Neuron (in vitro differentiated cells): ENCODE data around the gene CNKSR2.
"Not testable (repeated sequence)": the region's sequence is repeated elsewhere in the genome, so short reads cannot be mapped to it uniquely, and the experiment has no call there.

Source experiments
- H2AFZ ChIP-seq: one replicate; pipeline ENCODE4 v1.6.1; 2013; ENCODE audit warnings: low read depth, mild to moderate bottlenecking, inconsistent platforms, low read length, moderate library complexity
- H3K27me3 ChIP-seq: one replicate; pipeline ENCODE4 v1.6.1; 2013; ENCODE audit warnings: low read length; ENCODE audit not compliant: insufficient read depth
- H3K36me3 ChIP-seq: one replicate; pipeline ENCODE4 v1.6.1; 2013; ENCODE audit warnings: low read length; ENCODE audit not compliant: insufficient read depth
- H3K4me1 ChIP-seq: one replicate; pipeline ENCODE4 v1.6.1; 2013; ENCODE audit warnings: low read length; ENCODE audit not compliant: insufficient read depth
- H3K4me3 ChIP-seq: 2 replicates; pipeline ENCODE4 v1.5.1; 2013; ENCODE audit warnings: mild to moderate bottlenecking, low read length, moderate library complexity
- H3K9me3 ChIP-seq: one replicate; pipeline ENCODE4 v1.6.1; 2013; ENCODE audit warnings: low read length

Gene CNKSR2

GRCh38 chrX:21479695-21480270 is 105.6 kb downstream of the CNKSR2 start:
- no peaks in the 10 kb centered on the region for H3K36me3 ChIP-seq
- H3K9me3 ChIP-seq = no peaks in the 10 kb centered on the region
- H3K4me3 ChIP-seq = no peak overlapping the region
- H2AFZ ChIP-seq = no peak overlapping the region
- peaks cover 3% of the 10 kb centered on the region for H3K27me3 ChIP-seq
- H3K4me1 ChIP-seq = no peaks in the 10 kb centered on the region

GRCh38 chrX:21481761-21482160 is 107.5 kb downstream of the CNKSR2 start:
- no peak overlapping the region for H3K4me3 ChIP-seq
- H2AFZ ChIP-seq = no peak overlapping the region
- H3K27me3 ChIP-seq = no peaks in the 10 kb centered on the region
- H3K9me3 ChIP-seq = no peaks in the 10 kb centered on the region
- no peaks in the 10 kb centered on the region for H3K4me1 ChIP-seq
- no peaks in the 10 kb centered on the region for H3K36me3 ChIP-seq

- not testable (repeated sequence) for H3K36me3 ChIP-seq, H3K4me3 ChIP-seq, H2AFZ ChIP-seq, H3K4me1 ChIP-seq, H3K9me3 ChIP-seq, H3K27me3 ChIP-seq
These were observed 109.8 kb downstream of the CNKSR2 start for GRCh38 chrX:21484051-21484450.

GRCh38 chrX:21487832-21488231 is 113.6 kb downstream of the CNKSR2 start:
- no peaks in the 10 kb centered on the region for H3K27me3 ChIP-seq
- no peak overlapping the region for H2AFZ ChIP-seq
- H3K4me3 ChIP-seq = no peak overlapping the region
- H3K4me1 ChIP-seq = no peaks in the 10 kb centered on the region
- H3K9me3 ChIP-seq = no peaks in the 10 kb centered on the region
- H3K36me3 ChIP-seq = no peaks in the 10 kb centered on the region

GRCh38 chrX:21490341-21490740 is 116.1 kb downstream of the CNKSR2 start:
- Histone ChIP-seq H3K36me3 (no peaks in the 10 kb centered on the region), H3K4me1 (peaks cover 5% of the 10 kb centered on the region), H3K4me3 (no peak overlapping the region), H2AFZ (no peak overlapping the region), H3K9me3 (no peaks in the 10 kb centered on the region), H3K27me3 (no peaks in the 10 kb centered on the region)

GRCh38 chrX:21493226-21493830 is 119.1 kb downstream of the CNKSR2 start:
- H3K9me3 ChIP-seq = no peaks in the 10 kb centered on the region
- H2AFZ ChIP-seq = no peak overlapping the region
- H3K27me3 ChIP-seq = no peaks in the 10 kb centered on the region
- H3K36me3 ChIP-seq = peaks cover 3% of the 10 kb centered on the region
- H3K4me3 ChIP-seq = no peak overlapping the region
- peaks cover 5% of the 10 kb centered on the region for H3K4me1 ChIP-seq

- Histone ChIP-seq H3K36me3 (peaks cover 5% of the 10 kb centered on the region), H3K4me1 (no peaks in the 10 kb centered on the region), H3K27me3 (peaks cover under 1% of the 10 kb centered on the region), H3K9me3 (no peaks in the 10 kb centered on the region), H3K4me3 (no peak overlapping the region), H2AFZ (no peak overlapping the region)
These were observed 129.4 kb downstream of the CNKSR2 start for GRCh38 chrX:21503593-21503992.

- Histone ChIP-seq H2AFZ (no peak overlapping the region), H3K27me3 (peaks cover 4% of the 10 kb centered on the region), H3K4me1 (no peaks in the 10 kb centered on the region), H3K36me3 (peaks cover 8% of the 10 kb centered on the region), H3K9me3 (no peaks in the 10 kb centered on the region), H3K4me3 (no peak overlapping the region)
These were observed 135.7 kb downstream of the CNKSR2 start for GRCh38 chrX:21509912-21510311.

- no peaks in the 10 kb centered on the region for H3K4me1 ChIP-seq
- no peak overlapping the region for H2AFZ ChIP-seq
- H3K9me3 ChIP-seq = no peaks in the 10 kb centered on the region
- H3K36me3 ChIP-seq = peaks cover 2% of the 10 kb centered on the region
- H3K27me3 ChIP-seq = no peaks in the 10 kb centered on the region
- no peak overlapping the region for H3K4me3 ChIP-seq
These were observed 149.8 kb downstream of the CNKSR2 start for GRCh38 chrX:21524008-21524407.

GRCh38 chrX:21528076-21528475 is 153.9 kb downstream of the CNKSR2 start:
- no peak overlapping the region for H2AFZ ChIP-seq
- H3K27me3 ChIP-seq = no peaks in the 10 kb centered on the region
- no peaks in the 10 kb centered on the region for H3K4me1 ChIP-seq
- H3K36me3 ChIP-seq = peaks cover 2% of the 10 kb centered on the region
- H3K9me3 ChIP-seq = no peaks in the 10 kb centered on the region
- no peak overlapping the region for H3K4me3 ChIP-seq

GRCh38 chrX:21529771-21530170 is 155.6 kb downstream of the CNKSR2 start:
- Histone ChIP-seq H3K27me3 (no peaks in the 10 kb centered on the region), H3K4me1 (no peaks in the 10 kb centered on the region), H3K36me3 (peaks cover 2% of the 10 kb centered on the region), H2AFZ (no peak overlapping the region), H3K9me3 (no peaks in the 10 kb centered on the region), H3K4me3 (no peak overlapping the region)

GRCh38 chrX:21544642-21545041 is 170.4 kb downstream of the CNKSR2 start:
- H3K4me3 ChIP-seq, H3K4me1 ChIP-seq, H3K9me3 ChIP-seq, H2AFZ ChIP-seq, H3K27me3 ChIP-seq, H3K36me3 ChIP-seq: not testable (repeated sequence)

- H3K27me3 ChIP-seq = peaks cover 4% of the 10 kb centered on the region
- H3K4me3 ChIP-seq = no peak overlapping the region
- no peak overlapping the region for H2AFZ ChIP-seq
- H3K9me3 ChIP-seq = no peaks in the 10 kb centered on the region
- H3K4me1 ChIP-seq = no peaks in the 10 kb centered on the region
- no peaks in the 10 kb centered on the region for H3K36me3 ChIP-seq
These were observed 185.2 kb downstream of the CNKSR2 start for GRCh38 chrX:21559417-21559816.

- Histone ChIP-seq H3K27me3 (no peaks in the 10 kb centered on the region), H3K4me3 (no peak overlapping the region), H3K4me1 (no peaks in the 10 kb centered on the region), H3K36me3 (peaks cover 11% of the 10 kb centered on the region), H2AFZ (no peak overlapping the region), H3K9me3 (peaks cover 2% of the 10 kb centered on the region)
These were observed 190.8 kb downstream of the CNKSR2 start for GRCh38 chrX:21565025-21565424.
